NOMO-1 treated with DMSO at 0.1 percent for 48 hours (cell line): ENCODE measurements around the gene NSUN4.
A peak's percentile ranks its signal among the peaks of the same experiment; 100 is the strongest.
"Not testable (repeated sequence)": the region's sequence is repeated elsewhere in the genome, so short reads cannot be mapped to it uniquely, and the experiment has no call there.

Experiments used
- DNase-seq: peaks from one replicate; lab custom pipeline; 2025; ENCODE audit not compliant: unreplicated experiment; lab: John Stamatoyannopoulos, UW

Gene NSUN4

GRCh38 chr1:46340404-46341221 lies at the start of gene NSUN4:
Gene NSUN4 (plus strand): TSS chr1:46340807. CDS start chr1:46340827, 20 bp downstream.
- peak; percentile 89 for DNase-seq

- no peak for DNase-seq
Observed at GRCh38 chr1:46295306-46295705, 45.3 kb upstream of the NSUN4 start.

DNA sequence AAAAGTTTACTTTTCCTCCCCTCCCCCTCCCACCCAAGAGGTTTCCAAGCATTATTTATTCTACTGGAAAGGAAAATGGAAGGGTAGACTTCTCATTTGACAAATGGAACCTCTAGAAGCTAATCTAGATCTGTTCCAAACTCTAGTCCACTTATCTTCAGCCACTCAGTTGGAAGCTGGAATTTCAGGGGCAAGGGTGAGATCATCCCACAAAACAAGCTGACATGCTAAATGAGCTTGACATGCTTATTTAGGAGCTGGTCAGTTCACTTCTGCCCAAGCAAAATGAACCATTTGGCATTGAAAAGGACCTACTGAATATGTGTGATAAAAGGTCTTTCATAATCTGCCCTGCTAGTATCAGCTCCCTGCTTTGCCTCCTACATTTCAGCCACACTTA lies 42.2 kb upstream of the NSUN4 start:
- no peak for DNase-seq

GRCh38 chr1:46300673-46301405 lies 39.8 kb upstream of the NSUN4 start:
- no peak for DNase-seq

GRCh38 chr1:46301406-46301807 lies 39.2 kb upstream of the NSUN4 start:
- no peak for DNase-seq

GRCh38 chr1:46301808-46302640 lies 38.6 kb upstream of the NSUN4 start:
- DNase-seq, result peak; percentile 51

- DNase-seq, result no peak
Observed at GRCh38 chr1:46302641-46303037, 38.0 kb upstream of the NSUN4 start.

- peak; percentile 96 for DNase-seq
Observed at GRCh38 chr1:46303038-46303871, 37.4 kb upstream of the NSUN4 start, which contains the start of the genes LRRC41 and UQCRH. Gene LRRC41 (minus strand): TSS chr1:46303616. CDS start chr1:46303322, 294 bp downstream. Gene UQCRH (plus strand): TSS chr1:46303698. CDS start chr1:46303767, 69 bp downstream.

- DNase-seq, result no peak
Observed at GRCh38 chr1:46303872-46304326, 36.7 kb upstream of the NSUN4 start.

DNA sequence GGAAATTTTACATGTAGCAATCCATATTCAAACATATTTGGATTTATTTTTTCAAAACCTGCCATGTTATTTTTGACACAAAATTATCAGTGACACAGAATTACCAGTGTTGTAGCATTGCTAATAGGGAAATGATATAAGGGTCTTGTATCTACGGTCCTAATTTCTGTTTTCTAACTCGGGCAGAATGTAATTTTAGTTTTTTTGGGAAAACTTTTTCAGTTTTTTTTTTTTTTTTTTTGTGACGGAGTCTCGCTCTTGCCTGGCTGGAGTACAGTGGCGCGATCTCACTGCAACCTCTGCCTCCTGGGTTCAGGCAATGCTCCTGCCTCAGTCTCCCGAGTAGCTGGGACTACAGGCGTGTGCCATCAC lies 34.5 kb upstream of the NSUN4 start:
- DNase-seq, result no peak

DNA sequence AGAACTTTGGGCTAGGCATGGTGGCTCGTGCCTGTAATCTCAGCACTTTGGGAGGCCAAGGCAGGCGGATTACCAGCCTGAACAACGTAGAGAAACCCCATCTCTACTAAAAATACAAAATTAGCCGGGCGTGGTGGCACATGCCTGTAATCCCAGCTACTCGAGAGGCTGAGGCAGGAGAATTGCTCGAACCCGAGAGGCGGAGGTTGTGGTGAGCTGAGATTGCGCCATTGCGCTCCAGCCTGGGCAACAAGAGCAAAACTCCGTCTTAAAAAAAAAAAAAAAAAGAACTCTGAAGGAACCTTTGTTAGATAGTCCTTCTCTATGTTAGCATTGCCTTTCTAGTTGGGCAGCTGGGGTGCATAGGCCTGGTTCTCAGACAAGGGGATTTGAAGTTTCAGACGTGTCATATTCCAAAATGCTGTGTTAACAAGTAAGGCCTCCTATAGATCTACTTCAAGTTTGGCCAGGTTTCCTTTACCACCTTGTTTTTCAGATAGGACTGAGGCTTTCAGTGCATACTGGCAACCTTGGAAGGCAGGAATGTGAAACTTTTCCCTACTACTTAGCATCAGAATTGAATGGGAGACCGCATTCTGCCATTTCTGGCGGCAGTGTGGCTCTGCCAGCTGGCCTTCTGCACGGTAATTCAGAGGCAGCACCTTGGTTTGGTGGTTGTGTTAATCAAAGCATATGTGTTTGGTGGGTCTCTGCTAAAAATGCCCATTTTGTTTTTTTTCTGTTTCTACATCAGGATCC lies 31.0 kb upstream of the NSUN4 start:
- DNase-seq, result no peak

DNA sequence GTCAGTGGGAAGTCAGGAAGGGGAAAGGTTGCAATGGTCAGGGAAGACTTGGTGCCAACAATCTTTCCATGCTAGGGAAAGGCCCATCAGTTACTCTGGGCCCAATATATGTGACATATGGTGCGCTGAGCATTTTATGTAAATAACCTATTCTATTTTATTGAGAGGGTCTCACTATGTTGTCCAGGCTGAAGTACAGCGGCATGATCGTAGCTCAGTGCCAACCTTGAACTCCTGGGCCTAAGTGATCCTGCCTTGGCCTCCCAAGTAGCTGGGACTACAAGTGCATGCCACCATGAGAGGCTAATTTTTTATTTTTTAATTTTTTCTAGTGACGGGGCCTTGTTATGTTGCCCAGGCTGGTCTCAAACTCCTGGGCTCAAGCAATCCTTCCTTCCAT lies 30.3 kb upstream of the NSUN4 start:
- DNase-seq, result no peak

DNA sequence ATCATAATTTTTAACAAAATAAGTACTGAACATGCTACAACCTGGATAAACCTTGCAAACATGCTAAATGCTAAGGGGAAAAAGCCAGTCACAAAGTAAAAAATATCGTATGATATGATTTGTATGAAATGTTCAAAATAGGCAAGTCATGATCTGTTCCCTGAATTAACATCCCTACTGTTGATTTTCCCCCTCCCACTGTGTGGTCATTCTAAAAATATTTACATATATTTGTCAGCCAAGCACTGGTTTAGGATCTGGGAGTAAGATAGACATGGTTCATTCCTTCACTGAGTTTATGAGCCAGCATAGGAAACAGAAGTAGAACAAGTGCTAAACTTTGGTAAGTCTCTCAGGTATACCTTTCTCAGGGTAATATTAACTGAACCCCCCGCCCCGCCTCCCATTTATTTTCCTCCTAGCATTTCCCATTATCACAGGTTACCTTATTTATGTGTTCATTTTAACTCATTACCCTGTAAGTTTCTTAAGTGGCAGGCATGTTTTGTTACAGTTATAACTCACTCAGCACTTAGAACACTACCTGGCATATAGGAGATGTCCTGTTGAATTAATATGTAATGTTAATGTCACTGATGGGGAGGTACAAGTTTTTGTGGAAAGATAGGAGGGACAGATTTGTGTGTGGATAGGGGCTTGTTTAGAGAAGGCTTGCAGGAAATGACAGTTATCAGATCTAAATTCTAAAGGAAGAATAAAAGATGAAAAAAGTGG lies 24.8 kb upstream of the NSUN4 start:
- DNase-seq, result no peak

GRCh38 chr1:46317323-46317722 lies 23.3 kb upstream of the NSUN4 start:
- no peak for DNase-seq

- DNase-seq, result not testable (repeated sequence)
Observed at GRCh38 chr1:46319301-46319700, 21.3 kb upstream of the NSUN4 start.

- not testable (repeated sequence) for DNase-seq
Observed at GRCh38 chr1:46319960-46320914, 20.4 kb upstream of the NSUN4 start.

GRCh38 chr1:46322191-46322590 lies 18.4 kb upstream of the NSUN4 start:
- not testable (repeated sequence) for DNase-seq
